A549 treated with AZD2906 at 1 μM for 4 hours (cell line): ENCODE measurements around the gene SLC13A3. TPM values are rescaled to one million over a fixed set of nuclear protein-coding genes. Genes with fewer than 3 reads are reported as not detected.

Experiments
- total RNA-seq: library from RNA; stranded (reverse); fragments of 200-300 nt; extraction: Qiagen RNA extraction; gene quantifications from 5 replicates; pipeline ENCODE4 v1.2.3, GENCODE V29; 2022

SLC13A3 gene
- 0.02 to 0.14 TPM (median 0.08 TPM) in 4 of 5 replicates, not detected in the other for total RNA-seq

GRCh38 chr20:46651091-46651962, at the start of gene SLC13A3:
Gene SLC13A3 (minus strand): TSS chr20:46651459. CDS start chr20:46651421, 38 bp downstream.

GRCh38 chr20:46689082-46689753, 38.0 kb upstream of the SLC13A3 start, which contains the start of gene TP53RK:
Gene TP53RK (minus strand): TSS chr20:46689444. CDS start chr20:46689414, 30 bp downstream.

GRCh38 chr20:46550461-46550860, 100.8 kb downstream of the SLC13A3 start, which contains the start of gene OCSTAMP:
Gene OCSTAMP (minus strand): TSS chr20:46550654. CDS start chr20:46550560, 94 bp downstream.

GRCh38 chr20:46512943-46513844, 138.1 kb downstream of the SLC13A3 start, which contains the start of gene ZNF334:
Gene ZNF334 (minus strand): TSS chr20:46513559. CDS start chr20:46512102, 1,457 bp downstream.

Other genes with a start within 250 kb of the SLC13A3 start
- gene ELMO2, start 244.8 kb downstream of the SLC13A3 start, total RNA-seq: 18.7 to 23.6 TPM (median 20.0 TPM) in 5 replicates
- gene ZNF334, start 137.9 kb downstream of the SLC13A3 start, total RNA-seq: not detected in 5 replicates
- gene OCSTAMP, start 100.8 kb downstream of the SLC13A3 start, total RNA-seq: not detected in 5 replicates
- 11.9 to 13.7 TPM (median 13.0 TPM) in 5 replicates for gene TP53RK, start 38.0 kb upstream of the SLC13A3 start, total RNA-seq
- gene SLC2A10, start 58.2 kb upstream of the SLC13A3 start, total RNA-seq: not detected in 5 replicates
- 1.8 to 2.6 TPM (median 2.3 TPM) in 5 replicates for gene EYA2, start 243.4 kb upstream of the SLC13A3 start, total RNA-seq